Tibial artery (tissue), 4 donors: ENCODE results near the gene CCR5.
A peak's percentile ranks its signal among the peaks of the same experiment; 100 is the strongest.

ENCODE experiments used
- DNase-seq, 2 donors: peaks; one replicate each; pipeline ENCODE4 v3.0.0-alpha.2; 2019
- H3K27ac ChIP-seq, 2 donors: fragments of 200-600 bp; sonication (generic) in 1 of 2; 1 replicate in 1 of 2; 2 replicates in 1 of 2; pipeline ENCODE4 v1.5.1; 2018 to 2019; ENCODE audit warnings: mild to moderate bottlenecking in 1 of 2
- H3K27me3 ChIP-seq, 2 donors: fragments of 200-600 bp; sonication (generic) in 1 of 2; one replicate each; pipeline versions ENCODE4 v1.5.1 to v1.6.0; 2016 to 2019
- H3K36me3 ChIP-seq, 3 donors: fragments of 200-600 bp; sonication (generic) in 2 of 3; one replicate each; pipeline ENCODE4 v1.5.1; 2016 to 2019; ENCODE audit warnings: mild to moderate bottlenecking in 2 of 3
- H3K4me1 ChIP-seq, 4 donors: fragments of 200-600 bp; sonication (generic) in 2 of 4; 1 replicate in 3 of 4; 2 replicates in 1 of 4; pipeline ENCODE4 v1.5.1; 2016 to 2019
- H3K4me3 ChIP-seq, 2 donors: fragments of 200-600 bp; sonication (generic) in 1 of 2; 1 replicate in 1 of 2; 2 replicates in 1 of 2; pipeline ENCODE4 v1.5.1; 2018 to 2019; ENCODE audit warnings: mild to moderate bottlenecking in 2 of 2
- H3K9me3 ChIP-seq, 3 donors: fragments of 200-600 bp; sonication (generic) in 1 of 3; one replicate each; pipeline ENCODE4 v1.5.1; 2016 to 2019
- intact Hi-C: fragments of 100-400 bp; cut with DNase I; formaldehyde crosslinking; loops from one replicate; pipeline ENCODE4 v1.15.0; 2023; ENCODE audit warnings: low total_unique reads
- TF ChIP-seq, protein P1 (sequence below), 2 experiments: fragments of 200-600 bp in 1 of 2; fragments of 450-650 bp in 1 of 2; IDR thresholded peaks; one replicate each; pipeline ENCODE4 v1.5.1; 2017 to 2019; ENCODE audit warnings: antibody characterized with exemption in 2 of 2, mild to moderate bottlenecking in 1 of 2, moderate library complexity in 1 of 2

The CCR5 gene

DNA sequence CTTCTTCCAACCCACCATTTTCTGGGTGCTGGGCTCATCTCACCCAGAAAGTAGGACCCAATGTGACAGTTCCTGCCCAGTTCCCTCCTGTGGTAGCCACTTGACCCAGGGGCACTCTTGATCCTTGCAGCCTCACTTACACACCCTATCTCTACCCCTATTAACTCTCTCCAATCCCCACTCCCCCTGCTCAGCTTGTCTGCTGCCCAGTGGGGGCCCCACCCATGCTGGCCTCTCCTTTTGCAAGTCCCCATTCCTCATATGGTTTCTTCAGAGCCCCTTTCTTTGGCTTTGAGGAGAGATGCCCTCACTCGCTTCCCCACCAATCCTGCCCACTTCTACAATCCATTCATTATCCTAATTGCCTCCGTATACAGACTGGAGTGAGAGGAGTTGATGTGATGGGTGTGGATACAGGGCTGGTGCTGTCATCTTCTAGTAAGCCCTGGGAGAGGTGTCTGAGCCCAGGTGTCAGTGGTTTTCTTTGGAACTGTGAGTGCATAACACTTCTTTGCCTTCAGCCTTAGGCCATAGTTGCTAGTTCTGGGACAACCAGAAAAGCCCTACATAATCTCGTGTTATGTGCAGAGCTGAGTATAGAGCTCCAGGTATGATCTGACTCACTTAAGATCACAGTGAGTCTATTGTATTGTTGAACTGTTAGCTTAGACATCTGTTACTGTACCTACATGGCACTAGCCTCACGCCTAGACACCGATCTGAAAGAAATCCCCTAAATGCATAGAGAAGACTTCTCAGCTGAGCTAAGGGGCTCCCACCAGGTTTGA is 4.8 kb upstream of the CCR5 start:
- DNase-seq: no peak
- Histone ChIP-seq H3K9me3 (no peaks in the 10 kb centered on the region), H3K4me3 (no peak overlapping the region), H3K36me3 (no peaks in the 10 kb centered on the region), H3K27ac (no peak overlapping the region), H3K4me1 (no peaks in the 10 kb centered on the region), H3K27me3 (peaks cover 0 to 6% of the 10 kb centered on the region in 2 donors)
- intact Hi-C loops: no loop called here
- TF ChIP-seq, protein P1, sequence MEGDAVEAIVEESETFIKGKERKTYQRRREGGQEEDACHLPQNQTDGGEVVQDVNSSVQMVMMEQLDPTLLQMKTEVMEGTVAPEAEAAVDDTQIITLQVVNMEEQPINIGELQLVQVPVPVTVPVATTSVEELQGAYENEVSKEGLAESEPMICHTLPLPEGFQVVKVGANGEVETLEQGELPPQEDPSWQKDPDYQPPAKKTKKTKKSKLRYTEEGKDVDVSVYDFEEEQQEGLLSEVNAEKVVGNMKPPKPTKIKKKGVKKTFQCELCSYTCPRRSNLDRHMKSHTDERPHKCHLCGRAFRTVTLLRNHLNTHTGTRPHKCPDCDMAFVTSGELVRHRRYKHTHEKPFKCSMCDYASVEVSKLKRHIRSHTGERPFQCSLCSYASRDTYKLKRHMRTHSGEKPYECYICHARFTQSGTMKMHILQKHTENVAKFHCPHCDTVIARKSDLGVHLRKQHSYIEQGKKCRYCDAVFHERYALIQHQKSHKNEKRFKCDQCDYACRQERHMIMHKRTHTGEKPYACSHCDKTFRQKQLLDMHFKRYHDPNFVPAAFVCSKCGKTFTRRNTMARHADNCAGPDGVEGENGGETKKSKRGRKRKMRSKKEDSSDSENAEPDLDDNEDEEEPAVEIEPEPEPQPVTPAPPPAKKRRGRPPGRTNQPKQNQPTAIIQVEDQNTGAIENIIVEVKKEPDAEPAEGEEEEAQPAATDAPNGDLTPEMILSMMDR (IDR thresholded peaks at IDR 0.05): no peak

- no peak overlapping the region for H3K27ac ChIP-seq
- intact Hi-C loops: no loop called here
- TF ChIP-seq, protein P1 (IDR thresholded peaks at IDR 0.05): no peak
- no peak for DNase-seq
- no peaks in the 10 kb centered on the region for H3K9me3 ChIP-seq
- H3K4me3 ChIP-seq: no peak overlapping the region
- no peaks in the 10 kb centered on the region for H3K36me3 ChIP-seq
- no peaks in the 10 kb centered on the region for H3K4me1 ChIP-seq
- H3K27me3 ChIP-seq: peaks cover 0 to 16% of the 10 kb centered on the region in 2 donors
Observed at GRCh38 chr3:46367811-46368210, 2.9 kb upstream of the CCR5 start.

- intact Hi-C loops: no loop called here
- no peaks in the 10 kb centered on the region for H3K36me3 ChIP-seq
- no peak overlapping the region for H3K27ac ChIP-seq
- no peak overlapping the region for H3K4me3 ChIP-seq
- TF ChIP-seq, protein P1 (IDR thresholded peaks at IDR 0.05): no peak
- peak; percentile 44 to 71 for DNase-seq
- peaks cover 0 to 17% of the 10 kb centered on the region in 2 donors for H3K27me3 ChIP-seq
- no peaks in the 10 kb centered on the region for H3K9me3 ChIP-seq
- no peaks in the 10 kb centered on the region for H3K4me1 ChIP-seq
Observed at GRCh38 chr3:46368569-46368968, 2.2 kb upstream of the CCR5 start.

GRCh38 chr3:46369151-46369550 is 1.6 kb upstream of the CCR5 start:
- no peaks in the 10 kb centered on the region for H3K36me3 ChIP-seq
- intact Hi-C loops: no loop called here
- peaks cover 0 to 17% of the 10 kb centered on the region in 2 donors for H3K27me3 ChIP-seq
- no peak for DNase-seq
- no peaks in the 10 kb centered on the region for H3K9me3 ChIP-seq
- no peaks in the 10 kb centered on the region for H3K4me1 ChIP-seq
- no peak overlapping the region for H3K27ac ChIP-seq
- TF ChIP-seq, protein P1 (IDR thresholded peaks at IDR 0.05): no peak
- no peak overlapping the region for H3K4me3 ChIP-seq

GRCh38 chr3:46369675-46370132 is 1.0 kb upstream of the CCR5 start:
- Histone ChIP-seq H3K4me1 (no peaks in the 10 kb centered on the region), H3K27ac (no peak overlapping the region), H3K4me3 (no peak overlapping the region), H3K9me3 (no peaks in the 10 kb centered on the region), H3K36me3 (no peaks in the 10 kb centered on the region), H3K27me3 (peaks cover 0 to 17% of the 10 kb centered on the region in 2 donors)
- no peak for DNase-seq
- intact Hi-C loops: no loop called here
- TF ChIP-seq, protein P1 (IDR thresholded peaks at IDR 0.05): no peak
